SIG-M5 (cell line): ENCODE results near the gene TMEM203.

Experiments
- DNase-seq: peaks from one replicate; lab custom pipeline; 2025; lab: John Stamatoyannopoulos, UW

TMEM203 gene

GRCh38 chr9:137218754-137219271 lies 13.4 kb upstream of the TMEM203 start:
- no peak for DNase-seq

GRCh38 chr9:137218212-137218753 lies 12.8 kb upstream of the TMEM203 start:
- DNase-seq = no peak

- no peak for DNase-seq
Measured at GRCh38 chr9:137217276-137218211, 12.1 kb upstream of the TMEM203 start.

GRCh38 chr9:137216188-137216965 lies 10.9 kb upstream of the TMEM203 start:
- no peak for DNase-seq

- no peak for DNase-seq
Measured at GRCh38 chr9:137215196-137215986, 9.9 kb upstream of the TMEM203 start.

- no peak for DNase-seq
Measured at GRCh38 chr9:137214620-137215019, 9.2 kb upstream of the TMEM203 start.

- DNase-seq = no peak
Measured at GRCh38 chr9:137213160-137214060, 8.0 kb upstream of the TMEM203 start.

- no peak for DNase-seq
Measured at GRCh38 chr9:137212520-137212919, 7.1 kb upstream of the TMEM203 start.

GRCh38 chr9:137211532-137211931 lies 6.1 kb upstream of the TMEM203 start:
- no peak for DNase-seq

GRCh38 chr9:137206602-137207001 lies 1.2 kb upstream of the TMEM203 start:
- DNase-seq = no peak

- no peak for DNase-seq
Measured at GRCh38 chr9:137204731-137205125, 720 bp downstream of the TMEM203 start.

- no peak for DNase-seq
Measured at GRCh38 chr9:137202966-137203365, 2.5 kb downstream of the TMEM203 start.

- DNase-seq = no peak
Measured at GRCh38 chr9:137201205-137201868, 4.1 kb downstream of the TMEM203 start.

- peak; percentile 78 for DNase-seq
Measured at GRCh38 chr9:137200311-137201204, 4.9 kb downstream of the TMEM203 start, which contains the start of gene TPRN. Gene TPRN (minus strand): TSS chr9:137200741. CDS start chr9:137200711, 30 bp downstream.

GRCh38 chr9:137199411-137200121 lies 5.9 kb downstream of the TMEM203 start:
- DNase-seq = no peak

GRCh38 chr9:137198902-137199283 lies 6.6 kb downstream of the TMEM203 start:
- DNase-seq = no peak

- DNase-seq = no peak
Measured at GRCh38 chr9:137198051-137198901, 7.2 kb downstream of the TMEM203 start.
